T-helper 2 cell treated with Interferon-gamma antibody and Interleukin-4, amounts not matched to agents 100 ng/mL and 5 ng/mL, for 36 hours (primary cell): ENCODE results near the gene UBALD2. TPM values are rescaled to one million over a fixed set of nuclear protein-coding genes. Genes with fewer than 3 reads are reported as not detected.

Source experiments
- intact Hi-C: fragments of 100-400 bp; cut with micrococcal nuclease; formaldehyde crosslinking; loops from one replicate; pipeline ENCODE4 v1.15.1; 2023
- total RNA-seq: library from RNA; stranded (reverse); gene quantifications from 2 replicates; pipeline ENCODE4 v1.2.3, GENCODE V29; 2022

The UBALD2 gene
- total RNA-seq, 1 donor from 2014 or later: 211 TPM

GRCh38 chr17:76262732-76263344 is 2.3 kb upstream of the UBALD2 start:
- intact Hi-C loops: loop anchor here (5.0 kb wide), 1 partner anchor 481 kb away; the partner anchor contains the start of gene UNK

GRCh38 chr17:76263896-76264295 is 1.3 kb upstream of the UBALD2 start:
- intact Hi-C loops: loop anchor here (1.0 to 5.0 kb wide), 2 partner anchors 72 to 482 kb away; partner anchors contain the start of gene UNK

GRCh38 chr17:76264425-76264754 is 758 bp upstream of the UBALD2 start:
- intact Hi-C loops: loop anchor here (1.0 to 5.0 kb wide), 2 partner anchors 72 to 482 kb away; partner anchors contain the start of gene UNK

GRCh38 chr17:76265624-76266243 is 586 bp downstream of the UBALD2 start:
- intact Hi-C loops: loop anchor here (1.0 to 5.0 kb wide), 3 partner anchors 19 to 472 kb away; partner anchors contain the start of genes FOXJ1, MFSD11 and SRSF2

GRCh38 chr17:76266244-76266938 is 1.2 kb downstream of the UBALD2 start:
- intact Hi-C loops: loop anchor here (5.0 kb wide), 2 partner anchors 124 to 471 kb away; partner anchors contain the start of genes FOXJ1, MFSD11 and SRSF2

- intact Hi-C loops: loop anchor here (5.0 kb wide), 2 partner anchors 125 to 470 kb away; partner anchors contain the start of genes FOXJ1, MFSD11 and SRSF2
Observed at GRCh38 chr17:76267051-76267576, 2.0 kb downstream of the UBALD2 start.

- intact Hi-C loops: loop anchor here (5.0 kb wide), 2 partner anchors 125 to 470 kb away; partner anchors contain the start of genes FOXJ1, MFSD11 and SRSF2
Observed at GRCh38 chr17:76267581-76268001, 2.4 kb downstream of the UBALD2 start.

GRCh38 chr17:76268015-76268749 is 3.0 kb downstream of the UBALD2 start:
- intact Hi-C loops: loop anchor here (5.0 kb wide), 2 partner anchors 126 to 469 kb away; partner anchors contain the start of genes FOXJ1, MFSD11 and SRSF2

GRCh38 chr17:76268991-76269981 is 4.1 kb downstream of the UBALD2 start:
- intact Hi-C loops: loop anchor here (5.0 kb wide), 2 partner anchors 127 to 468 kb away; partner anchors contain the start of genes FOXJ1, MFSD11 and SRSF2

- intact Hi-C loops: no loop called here
Observed at GRCh38 chr17:76270127-76270592, 5.0 kb downstream of the UBALD2 start.

- intact Hi-C loops: no loop called here
Observed at GRCh38 chr17:76270770-76271668, 5.9 kb downstream of the UBALD2 start.

GRCh38 chr17:76271669-76272540 is 6.8 kb downstream of the UBALD2 start:
- intact Hi-C loops: loop anchor here (2.0 kb wide), 1 partner anchor 79 kb away; no protein-coding TSS in a partner anchor

- intact Hi-C loops: loop anchor here (2.0 kb wide), 1 partner anchor 80 kb away; no protein-coding TSS in a partner anchor
Observed at GRCh38 chr17:76272541-76273444, 7.6 kb downstream of the UBALD2 start.

GRCh38 chr17:76273445-76274111 is 8.4 kb downstream of the UBALD2 start:
- intact Hi-C loops: loop anchor here (2.0 kb wide), 1 partner anchor 81 kb away; no protein-coding TSS in a partner anchor

GRCh38 chr17:76274112-76274956 is 9.2 kb downstream of the UBALD2 start:
- intact Hi-C loops: no loop called here
